T-helper 17 cell (primary cell): ENCODE measurements around the gene SLC2A1. TPM values are rescaled to one million over a fixed set of nuclear protein-coding genes. Genes with fewer than 3 reads are reported as not detected.

Experiments used
- ATAC-seq: fragments of 150-1000 bp; cut with Tn5 transposase; 2 replicates; pipeline ENCODE4 v1.10.0; 2021; ENCODE audit warnings: mild to moderate bottlenecking, moderate library complexity
- DNase-seq, 3 donors: peaks; one replicate each; pipeline versions ENCODE4 v3.0.0 to v3.0.0-alpha.2; 2020 to 2021
- H3K9me3 ChIP-seq: one replicate; pipeline ENCODE4 v1.7.0; 2013; ENCODE audit warnings: low read length, mild to moderate bottlenecking; ENCODE audit not compliant: control insufficient read depth, poor library complexity, severe bottlenecking
- H3K27ac Mint-ChIP-seq: one replicate; pipeline ENCODE4 v1.8.0; 2022; ENCODE audit warnings: mild to moderate bottlenecking, moderate library complexity, mixed read lengths
- H3K27me3 Mint-ChIP-seq: one replicate; pipeline ENCODE4 v1.8.0; 2022; ENCODE audit warnings: mixed read lengths
- H3K36me3 Mint-ChIP-seq: one replicate; pipeline ENCODE4 v1.8.0; 2022; ENCODE audit warnings: low read depth, mixed read lengths
- H3K4me1 Mint-ChIP-seq: one replicate; pipeline ENCODE4 v1.8.0; 2022; ENCODE audit warnings: mild to moderate bottlenecking, mixed read lengths
- H3K4me3 Mint-ChIP-seq: one replicate; pipeline ENCODE4 v1.8.0; 2022; ENCODE audit warnings: mild to moderate bottlenecking, moderate library complexity, mixed read lengths
- total RNA-seq, 4 donors: library from RNA in 2 of 4; stranded (reverse) in 2 of 4; gene quantifications; one replicate each; pipeline ENCODE4 v1.2.3 and lab custom pipeline; 2022 to 2026

Gene SLC2A1
- total RNA-seq, 2 donors from 2014 or later = 63.7 to 79.0 TPM

DNA sequence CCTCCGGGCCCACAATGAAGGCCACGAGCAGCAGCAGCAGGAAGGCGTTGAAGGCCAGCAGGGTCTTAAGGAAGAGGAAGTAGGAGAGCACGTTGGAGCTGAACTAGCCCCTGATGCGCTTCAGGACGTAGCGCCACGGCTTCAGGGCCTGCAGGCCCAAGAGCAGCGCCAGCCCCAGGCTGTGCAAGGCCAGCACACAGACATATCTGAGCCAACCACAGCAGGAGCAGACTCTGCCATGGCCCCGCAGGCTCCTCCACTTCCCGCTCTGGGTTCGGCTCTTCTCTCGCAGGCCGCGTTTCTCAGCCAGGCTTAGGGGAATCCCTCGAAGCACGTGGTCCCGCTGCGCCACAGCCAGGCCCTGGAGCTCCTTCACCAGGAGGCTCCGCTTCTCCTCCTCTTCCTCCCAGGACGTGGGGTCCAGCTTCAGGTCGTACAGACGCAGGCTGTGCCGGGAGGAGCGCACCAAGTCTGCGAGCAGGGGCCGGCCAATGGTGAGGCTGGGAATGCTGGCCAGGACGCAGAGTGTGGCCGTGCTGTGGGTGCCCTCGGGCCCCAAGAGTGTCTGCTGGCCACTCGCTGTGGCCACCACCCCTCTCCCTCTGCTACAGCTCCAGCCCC lies 70.5 kb downstream of the SLC2A1 start:
- Mint-ChIP-seq H3K4me1 (no peaks in the 10 kb centered on the region), H3K36me3 (no peaks in the 10 kb centered on the region), H3K27ac (no peak overlapping the region), H3K27me3 (peaks cover 19% of the 10 kb centered on the region), H3K4me3 (no peak overlapping the region)
- H3K9me3 ChIP-seq = no peaks in the 10 kb centered on the region
- DNase-seq = no peak
- no peak for ATAC-seq

DNA sequence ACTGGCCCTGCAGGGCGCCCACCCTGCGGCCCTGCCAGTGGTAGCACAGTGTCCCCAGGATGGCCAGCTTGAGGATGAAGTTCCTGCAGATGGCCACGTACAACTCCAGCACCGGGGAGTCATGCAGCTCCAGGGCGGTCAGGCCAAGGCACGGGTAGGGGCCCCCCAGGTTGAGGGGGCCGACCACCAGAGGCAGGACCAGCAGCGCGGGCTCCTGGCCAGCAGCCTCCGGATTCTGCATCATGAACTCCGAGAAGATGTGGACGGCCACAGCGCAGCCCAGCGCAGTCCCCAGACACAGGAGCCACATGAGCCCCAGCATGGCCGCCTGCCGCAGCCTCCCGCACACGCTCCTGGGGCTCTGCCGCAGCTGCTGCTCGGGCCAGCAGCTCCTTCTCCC lies 71.3 kb downstream of the SLC2A1 start:
- DNase-seq = no peak
- H3K9me3 ChIP-seq = no peaks in the 10 kb centered on the region
- no peaks in the 10 kb centered on the region for H3K36me3 Mint-ChIP-seq
- no peak overlapping the region for H3K4me3 Mint-ChIP-seq
- H3K27me3 Mint-ChIP-seq = peaks cover 19% of the 10 kb centered on the region
- no peaks in the 10 kb centered on the region for H3K4me1 Mint-ChIP-seq
- H3K27ac Mint-ChIP-seq = no peak overlapping the region
- no peak for ATAC-seq

DNA sequence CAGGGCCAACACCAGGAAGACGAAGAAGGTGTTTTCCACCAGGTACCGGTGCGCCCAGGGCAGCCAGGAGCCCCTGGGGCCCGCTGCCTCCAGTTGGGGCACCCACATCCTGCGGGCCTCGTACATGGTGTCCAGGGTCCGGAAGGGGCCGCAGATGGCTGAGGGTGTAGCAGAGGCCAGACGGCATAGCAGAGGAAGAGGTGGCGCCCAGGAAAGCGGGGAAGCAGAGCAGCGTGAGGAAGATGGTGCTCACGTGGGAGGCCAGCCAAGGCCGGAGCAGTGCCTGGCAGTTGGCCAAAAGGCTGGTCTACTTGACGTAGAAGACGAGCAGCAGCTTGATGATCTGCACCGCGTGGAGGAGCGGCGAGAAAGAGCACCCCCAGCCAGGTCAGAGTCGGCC lies 71.9 kb downstream of the SLC2A1 start:
- H3K27ac Mint-ChIP-seq = no peak overlapping the region
- H3K27me3 Mint-ChIP-seq = peaks cover 19% of the 10 kb centered on the region
- ATAC-seq (no peak), DNase-seq (no peak)
- H3K4me1 Mint-ChIP-seq = no peaks in the 10 kb centered on the region
- H3K9me3 ChIP-seq = no peaks in the 10 kb centered on the region
- H3K4me3 Mint-ChIP-seq = no peak overlapping the region
- no peaks in the 10 kb centered on the region for H3K36me3 Mint-ChIP-seq

DNA sequence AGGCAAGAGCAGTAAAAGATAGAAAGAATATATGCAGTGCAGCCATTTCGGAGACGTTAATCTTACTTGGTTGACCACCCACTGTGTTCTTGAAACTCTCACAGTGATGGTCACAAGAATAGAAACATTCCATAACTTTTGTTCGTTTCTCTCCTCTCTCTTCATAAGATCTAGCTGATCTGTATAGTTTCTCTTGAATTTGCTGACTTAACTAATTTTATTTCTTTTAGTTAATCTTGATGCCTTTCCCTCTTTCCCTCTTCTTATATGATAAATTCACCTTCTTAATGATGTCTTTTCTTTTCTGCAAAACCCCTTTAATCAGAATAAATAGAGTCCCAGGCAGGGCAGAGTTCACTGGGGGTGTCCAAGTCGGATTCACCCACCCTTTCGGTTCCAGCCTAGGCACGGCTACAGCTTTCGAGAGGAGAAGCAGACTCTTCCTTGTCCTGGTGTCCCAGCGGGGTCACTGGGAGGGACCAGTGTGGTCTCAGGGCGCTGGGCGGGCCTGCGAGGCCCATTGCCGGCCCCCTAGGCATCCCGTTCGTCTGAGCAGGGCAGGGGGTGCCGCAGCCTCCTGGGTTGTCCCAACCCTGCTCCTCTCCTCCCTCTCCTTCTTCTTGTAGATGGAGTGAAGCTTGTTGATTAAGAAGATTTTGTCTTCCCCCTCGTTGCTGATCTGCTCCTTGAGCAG lies 72.5 kb downstream of the SLC2A1 start:
- Mint-ChIP-seq H3K4me1 (no peaks in the 10 kb centered on the region), H3K4me3 (no peak overlapping the region), H3K27me3 (peaks cover 19% of the 10 kb centered on the region), H3K36me3 (no peaks in the 10 kb centered on the region), H3K27ac (no peak overlapping the region)
- ATAC-seq (no peak), DNase-seq (no peak)
- H3K9me3 ChIP-seq = no peaks in the 10 kb centered on the region

GRCh38 chr1:42880384-42880783 lies 78.3 kb downstream of the SLC2A1 start:
- no peak overlapping the region for H3K4me3 Mint-ChIP-seq
- DNase-seq (no peak), ATAC-seq (no peak)
- H3K36me3 Mint-ChIP-seq = no peaks in the 10 kb centered on the region
- H3K9me3 ChIP-seq = no peaks in the 10 kb centered on the region
- no peak overlapping the region for H3K27ac Mint-ChIP-seq
- peaks cover 22% of the 10 kb centered on the region for H3K27me3 Mint-ChIP-seq
- H3K4me1 Mint-ChIP-seq = no peaks in the 10 kb centered on the region

- Mint-ChIP-seq H3K27ac (no peak overlapping the region), H3K4me1 (no peaks in the 10 kb centered on the region), H3K4me3 (no peak overlapping the region), H3K27me3 (peaks cover 11% of the 10 kb centered on the region), H3K36me3 (no peaks in the 10 kb centered on the region)
- ATAC-seq (no peak), DNase-seq (no peak)
- no peaks in the 10 kb centered on the region for H3K9me3 ChIP-seq
Measured at GRCh38 chr1:42877380-42877779, 81.3 kb downstream of the SLC2A1 start.

DNA sequence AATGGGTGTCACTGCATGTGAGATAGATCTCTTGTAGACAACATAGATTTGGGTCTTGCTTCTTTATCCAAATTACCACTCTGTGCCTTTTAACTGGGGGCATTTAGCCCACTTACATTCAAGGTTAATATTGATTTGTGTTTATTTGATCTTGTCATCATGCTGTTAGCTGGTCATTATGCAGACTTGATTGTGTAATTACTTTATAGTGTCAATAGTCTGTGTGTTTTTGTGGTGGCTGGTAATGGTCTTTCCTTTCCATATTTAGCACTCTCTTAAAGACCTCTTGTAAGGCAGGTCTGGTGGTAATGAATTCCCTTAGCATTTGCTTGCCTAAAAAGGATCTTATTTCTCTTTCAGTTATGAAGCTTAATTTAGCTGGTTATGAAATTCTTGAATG lies 82.7 kb downstream of the SLC2A1 start:
- H3K4me3 Mint-ChIP-seq = no peak overlapping the region
- no peak for ATAC-seq
- H3K36me3 Mint-ChIP-seq = no peaks in the 10 kb centered on the region
- H3K27me3 Mint-ChIP-seq = peaks cover 11% of the 10 kb centered on the region
- peaks cover 2% of the 10 kb centered on the region for H3K4me1 Mint-ChIP-seq
- H3K9me3 ChIP-seq = no peaks in the 10 kb centered on the region
- DNase-seq = no peak
- no peak overlapping the region for H3K27ac Mint-ChIP-seq

Other genes starting within 250 kb of the SLC2A1 start
- not detected for gene CLDN19, start 218.6 kb downstream of the SLC2A1 start, total RNA-seq
- gene P3H1, start 191.8 kb downstream of the SLC2A1 start, total RNA-seq = 10 to 100 TPM; 22.5 to 26.7 TPM
- 10 to 100 TPM; 14.8 to 15.5 TPM for gene C1orf50, start 191.6 kb downstream of the SLC2A1 start, total RNA-seq
- gene TMEM269, start 173.9 kb downstream of the SLC2A1 start, total RNA-seq = under 1 TPM; 0.42 to 0.47 TPM
- gene ERMAP, start 141.7 kb downstream of the SLC2A1 start, total RNA-seq = 1 to 10 TPM; 6.4 to 8.9 TPM
- 10 to 100 TPM; 16.9 to 18.8 TPM for gene SVBP, start 141.5 kb downstream of the SLC2A1 start, total RNA-seq
- gene ZNF691, start 112.3 kb downstream of the SLC2A1 start, total RNA-seq = 1 to 10 TPM; 2.6 to 2.8 TPM
- gene EBNA1BP2, start 213.4 kb upstream of the SLC2A1 start, total RNA-seq = 10 to 100 TPM; 20.8 to 24.9 TPM
- not detected for gene CFAP57, start 213.5 kb upstream of the SLC2A1 start, total RNA-seq